H1 (cell line): ENCODE measurements around the gene PBX2. TPM values are rescaled to one million over a fixed set of nuclear protein-coding genes. Genes with fewer than 3 reads are reported as not detected.

Experiments
- RNF2 ChIP-seq: fragments of 200-900, 300-1000 bp; sonication (generic); IDR thresholded peaks from 2 replicates; pipeline ENCODE4 v1.7.1; 2016; ENCODE audit warnings: borderline replicate concordance, low read depth, mild to moderate bottlenecking, antibody characterized with exemption, low read length; ENCODE audit not compliant: poor library complexity, severe bottlenecking; ENCODE audit errors: missing control alignments
- TBP ChIP-seq: IDR thresholded peaks from 2 replicates; pipeline ENCODE4 v1.6.1; 2011; ENCODE audit warnings: low read depth, low read length, improper control_type of control experiment
- polyA plus RNA-seq, 7 experiments: library from polyadenylated mRNA; depleted of rRNA in 3 of 7; stranded (reverse) in 5 of 7; unstranded in 2 of 7; fragments of >200 nt in 5 of 7; fragments of 200-250 nt in 2 of 7; gene quantifications; 1 replicate in 5 of 7; 2 replicates in 1 of 7; 4 replicates in 1 of 7; pipeline versions ENCODE4 v1.2.1 to v1.2.3, GENCODE V29; 2011 to 2013; ENCODE audit warnings: missing spikeins in 2 of 7, mixed read lengths in 2 of 7
- total RNA-seq: library from RNA; stranded (reverse); fragmentation: NEBNext Ultra II Directional; extraction: Animal tissue kit (Norgen Biotek cat#: 25700); gene quantifications from 2 replicates; pipeline ENCODE4 v1.2.1, GENCODE V29; 2021

PBX2 gene
- total and polyA plus RNA-seq, 2 of the 8 experiments (the other 6 are each of a cell fraction or from before 2014, with no cell fraction given), result 102 to 130 TPM

- TF ChIP-seq RNF2, result no peak
- TF ChIP-seq TBP, result no peak
Measured at GRCh38 chr6:32208996-32209395, 19.0 kb upstream of the PBX2 start (continued).
